Stomach (tissue), 9 donors: ENCODE results near the gene ATP5IF1. TPM values are rescaled to one million over a fixed set of nuclear protein-coding genes. Genes with fewer than 3 reads are reported as not detected.

Experiments
- DNase-seq, 2 donors: peaks; one replicate each; pipeline versions ENCODE4 v3.0.0 to v3.0.0-alpha.2; 2013 to 2019
- H3K27ac ChIP-seq, 5 donors: fragments of 200-600 bp in 4 of 5; sonication (generic) in 4 of 5; one replicate each; pipeline ENCODE4 v1.5.1; 2013 to 2019; ENCODE audit warnings: mild to moderate bottlenecking in 1 of 5, moderate library complexity in 1 of 5
- H3K27me3 ChIP-seq, 3 donors: fragments of 200-600 bp; sonication (generic); one replicate each; pipeline ENCODE4 v1.5.1; 2017 to 2019; ENCODE audit warnings: mixed run types in 1 of 3
- H3K36me3 ChIP-seq, 4 donors: fragments of 200-600 bp; sonication (generic); 1 replicate in 3 of 4; 2 replicates in 1 of 4; pipeline ENCODE4 v1.5.1; 2016 to 2019
- H3K4me1 ChIP-seq, 4 donors: fragments of 200-600 bp; sonication (generic); one replicate each; pipeline ENCODE4 v1.5.1; 2016 to 2019
- H3K4me3 ChIP-seq, 4 donors: fragments of 200-600 bp; sonication (generic) in 3 of 4; one replicate each; pipeline ENCODE4 v1.5.1; 2016 to 2019; ENCODE audit warnings: mild to moderate bottlenecking in 1 of 4
- H3K9me3 ChIP-seq, 4 donors: fragments of 200-600 bp; sonication (generic); one replicate each; pipeline ENCODE4 v1.5.1; 2016 to 2019
- CTCF ChIP-seq, 7 experiments: fragments of 450-650 bp in 4 of 7; fragments of 200-600 bp in 3 of 7; sonication (generic) in 3 of 7; IDR thresholded peaks; one replicate each; pipeline ENCODE4 v1.5.1; 2016 to 2019; ENCODE audit warnings: antibody characterized with exemption in 7 of 7, control low read depth in 2 of 7, mild to moderate bottlenecking in 1 of 7
- EP300 ChIP-seq: sonication (generic); formaldehyde crosslinking; IDR thresholded peaks from one replicate; pipeline ENCODE4 v1.6.1; 2017; ENCODE audit warnings: antibody characterized with exemption
- POLR2A ChIP-seq, 4 donors: fragments of 450-650 bp; IDR thresholded peaks; one replicate each; pipeline ENCODE4 v1.6.1; 2016; ENCODE audit warnings: antibody characterized with exemption in 4 of 4, control low read depth in 2 of 4, mild to moderate bottlenecking in 1 of 4, moderate library complexity in 1 of 4
- POLR2AphosphoS5 ChIP-seq, 3 donors: sonication (generic); formaldehyde crosslinking; IDR thresholded peaks; one replicate each; pipeline ENCODE4 v1.6.1; 2016; ENCODE audit warnings: antibody characterized with exemption in 3 of 3
- WGBS, 5 donors: extraction: QIAGEN DNeasy Blood & Tissue Kit in 3 of 5; methylation state at CpG; one replicate each; pipeline versions ENCODE4 v1.1.5 to v1.1.7; 2013 to 2018; 5-methylcytosine and 5-hydroxymethylcytosine counted together
- intact Hi-C: fragments of 100-400 bp; cut with DNase I; formaldehyde crosslinking; loops from one replicate; pipeline ENCODE4 v1.15.1; 2023; ENCODE audit warnings: low total_unique reads
- polyA plus RNA-seq, 3 donors: library from polyadenylated mRNA; stranded (reverse); fragments of 200-250 nt; gene quantifications; one replicate each; pipeline ENCODE4 v1.2.3, GENCODE V29; 2013
- total RNA-seq, 5 donors: library from RNA; depleted of rRNA; stranded (reverse); fragments of >200 nt; gene quantifications; one replicate each; pipeline versions ENCODE4 v1.1.0 to v1.2.3, GENCODE V29; 2014 to 2016
- donor health status: healthy with polysubstance abuse.
- donor health status: Bipolar disorder and iron deficiency.
- donor health status: healthy.

The ATP5IF1 gene
- total and polyA plus RNA-seq, 8 donors: 146 to 559 (median 530) TPM

- no peaks in the 10 kb centered on the region for H3K9me3 ChIP-seq
- H3K27me3 ChIP-seq: no peaks in the 10 kb centered on the region
- H3K4me3 ChIP-seq: no peak overlapping the region
- no peak for TF ChIP-seq POLR2A (IDR thresholded peaks at IDR 0.05)
- no peak for TF ChIP-seq CTCF (IDR thresholded peaks at IDR 0.05)
- no peak for TF ChIP-seq EP300
- TF ChIP-seq POLR2AphosphoS5 (IDR thresholded peaks at IDR 0.05): no peak
- intact Hi-C loops: no loop called here
- no peak for DNase-seq
- peaks cover 37 to 84% (median 84%) of the 10 kb centered on the region in 4 donors for H3K36me3 ChIP-seq
- no peak overlapping the region for H3K27ac ChIP-seq
- WGBS, 5 donors: 90 to 97% (median 95%) methylated on average over 7 of the region's 7 CpGs
- H3K4me1 ChIP-seq: peaks cover 0 to 8% (median 3%) of the 10 kb centered on the region in 4 donors
Observed at GRCh38 chr1:28279721-28280120, 43.8 kb downstream of the ATP5IF1 start.

GRCh38 chr1:28280501-28280900, 44.6 kb downstream of the ATP5IF1 start:
- H3K4me3 ChIP-seq: no peak overlapping the region
- no peaks in the 10 kb centered on the region for H3K9me3 ChIP-seq
- peaks cover 36 to 76% (median 76%) of the 10 kb centered on the region in 4 donors for H3K36me3 ChIP-seq
- H3K4me1 ChIP-seq: peaks cover 0 to 8% (median 3%) of the 10 kb centered on the region in 4 donors
- DNase-seq: no peak
- no peaks in the 10 kb centered on the region for H3K27me3 ChIP-seq
- 80 to 95% (median 90%) methylated on average over 8 of the region's 8 CpGs for WGBS, 5 donors
- TF ChIP-seq POLR2AphosphoS5 (IDR thresholded peaks at IDR 0.05) (no peak), CTCF (IDR thresholded peaks at IDR 0.05) (no peak), EP300 (no peak), POLR2A (IDR thresholded peaks at IDR 0.05) (no peak)
- intact Hi-C loops: no loop called here
- peak overlapping the region in 2 of 5 donors; percentile 27 to 30 for H3K27ac ChIP-seq

GRCh38 chr1:28280977-28281381, 45.1 kb downstream of the ATP5IF1 start:
- H3K4me3 ChIP-seq: no peak overlapping the region
- no peaks in the 10 kb centered on the region for H3K9me3 ChIP-seq
- peaks cover 0 to 8% (median 3%) of the 10 kb centered on the region in 4 donors for H3K4me1 ChIP-seq
- TF ChIP-seq POLR2AphosphoS5 (IDR thresholded peaks at IDR 0.05) (no peak), EP300 (no peak), CTCF (IDR thresholded peaks at IDR 0.05) (no peak), POLR2A (IDR thresholded peaks at IDR 0.05) (no peak)
- WGBS, 5 donors: 72 to 89% (median 79%) methylated on average over 5 of the region's 5 CpGs
- peak overlapping the region in 2 of 5 donors; percentile 27 to 30 for H3K27ac ChIP-seq
- peaks cover 36 to 72% (median 71%) of the 10 kb centered on the region in 4 donors for H3K36me3 ChIP-seq
- intact Hi-C loops: no loop called here
- DNase-seq: no peak
- H3K27me3 ChIP-seq: no peaks in the 10 kb centered on the region

- WGBS, 5 donors: 84 to 93% (median 87%) methylated on average over 14 of the region's 14 CpGs
- Histone ChIP-seq H3K4me1 (peaks cover 0 to 8% (median 3%) of the 10 kb centered on the region in 4 donors), H3K36me3 (peaks cover 36 to 63% (median 63%) of the 10 kb centered on the region in 4 donors), H3K4me3 (no peak overlapping the region), H3K9me3 (no peaks in the 10 kb centered on the region), H3K27ac (peak overlapping the region in 1 of 5 donors; percentile 30), H3K27me3 (no peaks in the 10 kb centered on the region)
- no peak for TF ChIP-seq POLR2AphosphoS5 (IDR thresholded peaks at IDR 0.05)
- TF ChIP-seq CTCF (IDR thresholded peaks at IDR 0.05): no peak
- no peak for TF ChIP-seq EP300
- TF ChIP-seq POLR2A (IDR thresholded peaks at IDR 0.05): no peak
- no peak for DNase-seq
- intact Hi-C loops: no loop called here
Observed at GRCh38 chr1:28281608-28282425, 45.9 kb downstream of the ATP5IF1 start.
